HepG2 (cell line): ENCODE data around the gene ZC3H7B. TPM values are rescaled to one million over a fixed set of nuclear protein-coding genes. Genes with fewer than 3 reads are reported as not detected.

Experiments used
- ADNP ChIP-seq: sonication (generic); formaldehyde crosslinking; IDR thresholded peaks from 2 replicates; pipeline ENCODE4 v1.4.0; 2020; ENCODE audit warnings: missing genetic modification reagents
- AHDC1 ChIP-seq: sonication (generic); formaldehyde crosslinking; IDR thresholded peaks from 2 replicates; pipeline ENCODE4 v1.5.1; 2020; ENCODE audit warnings: mild to moderate bottlenecking, missing genetic modification reagents, borderline replicate concordance
- ATF2 ChIP-seq: sonication (generic); formaldehyde crosslinking; IDR thresholded peaks from 2 replicates; pipeline ENCODE4 v1.4.0; 2020; ENCODE audit warnings: missing genetic modification reagents
- DRAP1 ChIP-seq: IDR thresholded peaks from 2 replicates; pipeline ENCODE4 v1.6.1; 2016; ENCODE audit warnings: missing genetic modification reagents, missing compliant biosample characterization
- GRHL1 ChIP-seq: sonication (generic); formaldehyde crosslinking; conservative IDR thresholded peaks from 2 replicates; pipeline ENCODE4 v1.8.0; 2022; ENCODE audit warnings: missing genetic modification reagents
- KLF16 ChIP-seq, 2 experiments: sonication (generic) in 1 of 2; formaldehyde crosslinking in 1 of 2; IDR thresholded peaks; 2 replicates each; pipeline versions ENCODE4 v1.6.1 to v1.8.0; 2016 to 2023; ENCODE audit warnings: missing genetic modification reagents in 2 of 2, missing compliant biosample characterization in 1 of 2
- MTA1 ChIP-seq: sonication (generic); formaldehyde crosslinking; IDR thresholded peaks from 2 replicates; pipeline ENCODE4 v1.4.0; 2020; ENCODE audit warnings: missing genetic modification reagents, mild to moderate bottlenecking, borderline replicate concordance
- MXD1 ChIP-seq: sonication (generic); formaldehyde crosslinking; IDR thresholded peaks from 2 replicates; pipeline ENCODE4 v1.4.0; 2020; ENCODE audit warnings: mild to moderate bottlenecking, missing genetic modification reagents
- RARA ChIP-seq: IDR thresholded peaks from 2 replicates; pipeline ENCODE4 v1.6.1; 2016; ENCODE audit warnings: missing genetic modification reagents, missing compliant biosample characterization
- RXRB ChIP-seq: IDR thresholded peaks from 2 replicates; pipeline ENCODE4 v1.6.1; 2016; ENCODE audit warnings: borderline replicate concordance, missing genetic modification reagents, missing compliant biosample characterization
- SOX6 ChIP-seq, 2 experiments: fragments of 450-650 bp in 1 of 2; sonication (generic) in 1 of 2; formaldehyde crosslinking in 1 of 2; IDR thresholded peaks; 2 replicates each; pipeline versions ENCODE4 v1.4.0 to v1.6.1; 2017 to 2020; ENCODE audit warnings: antibody characterized with exemption in 1 of 2, mild to moderate bottlenecking in 1 of 2, missing genetic modification reagents in 1 of 2
- SP140L ChIP-seq: sonication (generic); formaldehyde crosslinking; IDR thresholded peaks from 2 replicates; pipeline ENCODE4 v1.4.0; 2020; ENCODE audit warnings: missing genetic modification reagents, borderline replicate concordance
- SRSF1 ChIP-seq: fragments of 200-400 bp; formaldehyde crosslinking; optimal IDR thresholded peaks from 2 replicates; pipeline ENCODE3; 2017; ENCODE audit warnings: mild to moderate bottlenecking, low read depth, low read length, moderate library complexity
- TAF1 ChIP-seq: sonication (generic); formaldehyde crosslinking; IDR thresholded peaks from 2 replicates; pipeline ENCODE4 v1.4.0; 2020; ENCODE audit warnings: missing genetic modification reagents
- TMF1 ChIP-seq: sonication (generic); formaldehyde crosslinking; IDR thresholded peaks from 2 replicates; pipeline ENCODE4 v1.8.1; 2022; ENCODE audit warnings: low read depth, missing genetic modification reagents
- ZNF414 ChIP-seq: sonication (generic); formaldehyde crosslinking; IDR thresholded peaks from 2 replicates; pipeline ENCODE4 v1.5.0; 2020; ENCODE audit warnings: missing genetic modification reagents
- ZNF780A ChIP-seq: sonication (generic); formaldehyde crosslinking; IDR thresholded peaks from 2 replicates; pipeline ENCODE4 v1.8.0; 2022; ENCODE audit warnings: mild to moderate bottlenecking, missing genetic modification reagents, moderate library complexity
- ZSCAN22 ChIP-seq: sonication (generic); formaldehyde crosslinking; IDR thresholded peaks from 2 replicates; pipeline ENCODE4 v1.4.0; 2020; ENCODE audit warnings: mild to moderate bottlenecking, missing genetic modification reagents
- polyA plus RNA-seq, 8 experiments: library from polyadenylated mRNA; depleted of rRNA in 3 of 8; stranded (reverse) in 7 of 8; unstranded in 1 of 8; fragments of >200 nt; fragmentation: Illumina TruSeq in 4 of 8; extraction: Trizol in 4 of 8; gene quantifications; 2 replicates each; pipeline versions ENCODE4 v1.2.1 to v1.2.3, GENCODE V29; 2011 to 2016; ENCODE audit warnings: low read depth in 4 of 8, missing spikeins in 1 of 8, mixed read lengths in 1 of 8; ENCODE audit not compliant: insufficient read depth in 1 of 8
- total RNA-seq, 5 experiments: library from RNA; depleted of rRNA; stranded (reverse); fragments of >200 nt; fragmentation: Illumina TruSeq; extraction: Trizol; gene quantifications; 2 replicates each; pipeline ENCODE4 v1.2.3, GENCODE V29; 2016; ENCODE audit warnings: low read depth in 1 of 5

ZC3H7B gene
- total and polyA plus RNA-seq, 2 of the 13 experiments (the other 11 are each of a cell fraction or from before 2014, with no cell fraction given), result 26.4 to 37.2 TPM

- TF ChIP-seq AHDC1, result no peak
- TF ChIP-seq ADNP (CRISPR knock-in tag), result no peak
- TF ChIP-seq MTA1 (CRISPR knock-in tag), result no peak
- TF ChIP-seq ZSCAN22 (CRISPR knock-in tag), result no peak
- peak; percentile 38 for TF ChIP-seq SRSF1
- no peak for TF ChIP-seq RARA (CRISPR knock-in tag)
- no peak for TF ChIP-seq TMF1 (CRISPR knock-in tag)
- no peak for TF ChIP-seq MXD1
- no peak for TF ChIP-seq DRAP1 (CRISPR knock-in tag)
- no peak for TF ChIP-seq ATF2 (CRISPR knock-in tag)
- TF ChIP-seq ZNF780A, result no peak
- no peak for TF ChIP-seq SP140L (CRISPR knock-in tag)
- TF ChIP-seq ZNF414 (CRISPR knock-in tag), result no peak
- TF ChIP-seq SOX6 (IDR thresholded peaks at IDR 0.05), result no peak
- peak; percentile 51; the same call in 1 of the 2 replicates for TF ChIP-seq SOX6 (CRISPR knock-in tag; IDR thresholded peaks at IDR 0.05)
- TF ChIP-seq KLF16 (CRISPR knock-in tag; IDR thresholded peaks at IDR 0.05), result no peak
- no peak for TF ChIP-seq TAF1
- TF ChIP-seq RXRB (CRISPR knock-in tag), result no peak
- no peak for TF ChIP-seq GRHL1 (CRISPR knock-in tag)
These were observed 100.7 kb downstream of the ZC3H7B start (continued) for GRCh38 chr22:41401781-41402648.
